CD4-positive, alpha-beta T cell (primary cell): ENCODE results near the gene TAGLN3. TPM values are rescaled to one million over a fixed set of nuclear protein-coding genes. Genes with fewer than 3 reads are reported as not detected.

Experiments used
- ATAC-seq: fragments of 200-7000 bp; cut with Tn5 transposase; one replicate; pipeline ENCODE4 v1.10.0; 2022; ENCODE audit warnings: mild to moderate bottlenecking; ENCODE audit not compliant: poor library complexity
- CTCF ChIA-PET: fragments of 350-600 bp; sonication (Branson Sonifier 250); formaldehyde crosslinking; loops from one replicate; lab custom pipeline; 2021; ENCODE audit warnings: antibody characterized with exemption, inconsistent platforms; lab: Charles Lee
- POLR2A ChIA-PET: fragments of 350-600 bp; sonication (Branson Sonifier 250); formaldehyde crosslinking; loops from one replicate; lab custom pipeline; 2021; ENCODE audit warnings: antibody characterized with exemption, inconsistent platforms; lab: Charles Lee
- DNase-seq, 14 experiments: peaks; one replicate each; pipeline ENCODE4 v3.0.0-alpha.2; 2013 to 2020; ENCODE audit warnings: mixed read lengths in 2 of 14
- H3K27ac ChIP-seq, 2 donors: one replicate each; pipeline versions ENCODE4 v1.5.1 to v1.7.0; 2013; ENCODE audit warnings: low read length in 2 of 2, low read depth in 1 of 2, mild to moderate bottlenecking in 1 of 2
- H3K27me3 ChIP-seq, 2 experiments: 1 replicate in 1 of 2; 2 replicates in 1 of 2; pipeline versions ENCODE4 v1.6.1 to v1.7.0; 2013; ENCODE audit warnings: low read length in 2 of 2, control low read depth in 1 of 2, mild to moderate bottlenecking in 1 of 2, moderate library complexity in 1 of 2; ENCODE audit not compliant: insufficient read depth in 2 of 2, control insufficient read depth in 1 of 2
- H3K36me3 ChIP-seq: one replicate; pipeline ENCODE4 v1.6.1; 2013; ENCODE audit warnings: low read length, control low read depth; ENCODE audit not compliant: insufficient read depth
- H3K4me1 ChIP-seq: one replicate; pipeline ENCODE4 v1.6.1; 2013; ENCODE audit warnings: low read length, control low read depth; ENCODE audit not compliant: insufficient read depth
- H3K4me3 ChIP-seq: one replicate; pipeline ENCODE4 v1.5.1; 2013; ENCODE audit warnings: mild to moderate bottlenecking, low read length, moderate library complexity
- H3K9me3 ChIP-seq, 2 experiments: 1 replicate in 1 of 2; 2 replicates in 1 of 2; pipeline versions ENCODE4 v1.6.1 to v1.7.0; 2013; ENCODE audit warnings: low read length in 2 of 2, mild to moderate bottlenecking in 2 of 2, control low read depth in 1 of 2, moderate library complexity in 1 of 2; ENCODE audit not compliant: control insufficient read depth in 1 of 2, insufficient read depth in 1 of 2
- H3K27ac Mint-ChIP-seq: one replicate; pipeline ENCODE4 v1.8.0; 2020; ENCODE audit warnings: mixed read lengths
- H3K27me3 Mint-ChIP-seq: one replicate; pipeline ENCODE4 v1.8.0; 2021; ENCODE audit warnings: mixed read lengths
- H3K36me3 Mint-ChIP-seq: one replicate; pipeline ENCODE4 v1.8.0; 2021; ENCODE audit warnings: low read depth, mixed read lengths
- H3K4me1 Mint-ChIP-seq: one replicate; pipeline ENCODE4 v1.8.0; 2021; ENCODE audit warnings: low read depth, mixed read lengths
- H3K4me3 Mint-ChIP-seq: one replicate; pipeline ENCODE4 v1.8.0; 2020; ENCODE audit warnings: mild to moderate bottlenecking, mixed read lengths
- H3K9me3 Mint-ChIP-seq: one replicate; pipeline ENCODE4 v1.8.0; 2020; ENCODE audit warnings: mixed read lengths
- CTCF ChIP-seq: fragments of 200-600 bp; IDR thresholded peaks from one replicate; pipeline ENCODE4 v1.8.0; 2022; ENCODE audit warnings: antibody characterized with exemption, mild to moderate bottlenecking
- intact Hi-C, 2 experiments: fragments of 100-400 bp; cut with DNase I in 1 of 2; cut with micrococcal nuclease in 1 of 2; formaldehyde crosslinking; loops; one replicate each; pipeline versions ENCODE4 v1.15.1 to v1.9.0; 2023 to 2025; cut with DNase I, micrococcal nuclease
- total RNA-seq, 174 experiments: library from RNA in 2 of 174; stranded (reverse) in 2 of 174; gene quantifications; one replicate each; pipeline ENCODE4 v1.2.3 and lab custom pipeline; 2021 to 2026

The TAGLN3 gene
- total RNA-seq, 2 experiments from 2014 or later = 0.28 TPM; not detected in 1

DNA sequence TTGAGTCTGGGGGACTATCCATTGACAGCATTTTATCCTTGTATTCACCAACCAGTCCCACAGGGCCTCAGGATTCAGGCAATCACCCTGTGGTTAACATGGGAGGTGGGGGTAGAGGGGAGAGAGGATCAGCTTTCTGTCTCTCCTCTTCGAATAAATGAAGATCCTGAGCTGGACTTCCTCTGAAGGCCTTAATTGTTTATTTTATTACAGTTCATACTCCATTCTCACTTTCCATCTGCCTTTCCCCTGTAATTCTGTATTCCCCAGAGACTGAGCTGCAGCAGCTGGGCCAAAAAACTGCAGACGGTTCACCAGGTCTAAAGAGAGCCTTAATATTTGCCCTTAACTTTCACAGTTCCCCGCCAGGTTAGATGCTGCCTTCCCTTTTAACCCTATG lies 11.9 kb downstream of the TAGLN3 start:
- no peaks in the 10 kb centered on the region for H3K36me3 ChIP-seq
- DNase-seq (no peak), ATAC-seq (no peak)
- H3K4me3 ChIP-seq = no peak overlapping the region
- Mint-ChIP-seq H3K36me3 (no peaks in the 10 kb centered on the region), H3K27me3 (no peaks in the 10 kb centered on the region), H3K4me3 (no peak overlapping the region), H3K9me3 (no peaks in the 10 kb centered on the region), H3K27ac (no peak overlapping the region), H3K4me1 (peaks cover 10% of the 10 kb centered on the region)
- no peak for TF ChIP-seq CTCF
- no peaks in the 10 kb centered on the region for H3K9me3 ChIP-seq
- CTCF ChIA-PET = no interaction called here
- peaks cover 8% of the 10 kb centered on the region for H3K4me1 ChIP-seq
- POLR2A ChIA-PET = no interaction called here
- intact Hi-C loops = loop anchor here in 1 of 2 experiments (5.0 kb wide), 1 partner anchor 33 kb away; the partner anchor contains the start of gene ABHD10
- H3K27me3 ChIP-seq = no peaks in the 10 kb centered on the region
- H3K27ac ChIP-seq = no peak overlapping the region

DNA sequence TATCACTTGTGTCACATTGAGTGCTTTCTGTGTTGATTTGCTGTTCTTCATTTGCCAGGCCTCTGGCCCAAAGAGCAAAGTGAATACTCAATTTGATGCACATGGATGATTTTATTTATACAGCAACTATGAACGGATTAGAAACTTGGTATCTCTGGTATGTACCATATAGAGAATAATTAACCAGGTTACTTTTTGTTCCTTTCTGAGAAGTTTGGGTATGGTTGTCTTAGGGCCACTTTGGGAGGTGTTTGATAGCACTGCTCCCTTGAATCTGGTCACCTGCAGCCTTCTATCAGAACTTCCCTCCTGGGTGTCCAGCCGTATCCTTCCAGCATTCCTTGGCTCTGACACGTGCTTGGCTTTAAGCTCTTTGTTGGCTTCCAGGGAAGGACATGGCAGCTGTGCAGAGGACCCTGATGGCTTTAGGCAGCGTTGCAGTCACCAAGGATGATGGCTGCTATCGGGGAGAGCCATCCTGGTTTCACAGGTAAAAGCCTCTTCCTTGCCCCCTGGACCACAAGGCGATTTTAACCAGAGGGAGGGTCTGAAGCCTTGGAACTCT lies 12.7 kb downstream of the TAGLN3 start:
- no peaks in the 10 kb centered on the region for H3K27me3 Mint-ChIP-seq
- ATAC-seq (no peak), DNase-seq (no peak)
- no peaks in the 10 kb centered on the region for H3K36me3 Mint-ChIP-seq
- intact Hi-C loops = loop anchor here in 1 of 2 experiments (5.0 kb wide), 1 partner anchor 34 kb away; the partner anchor contains the start of gene ABHD10
- peaks cover 8% of the 10 kb centered on the region for H3K4me1 ChIP-seq
- H3K9me3 Mint-ChIP-seq = no peaks in the 10 kb centered on the region
- H3K4me3 ChIP-seq = no peak overlapping the region
- H3K27me3 ChIP-seq = no peaks in the 10 kb centered on the region
- no peaks in the 10 kb centered on the region for H3K36me3 ChIP-seq
- no peak overlapping the region for H3K4me3 Mint-ChIP-seq
- ChIA-PET CTCF (no interaction called here), POLR2A (interaction anchor here (0.6 kb wide), 1 partner anchor 9 kb away, joined by 3 read pairs; no protein-coding TSS in a partner anchor)
- no peak overlapping the region for H3K27ac Mint-ChIP-seq
- H3K27ac ChIP-seq = no peak overlapping the region
- peaks cover 10% of the 10 kb centered on the region for H3K4me1 Mint-ChIP-seq
- no peaks in the 10 kb centered on the region for H3K9me3 ChIP-seq
- TF ChIP-seq CTCF = no peak

DNA sequence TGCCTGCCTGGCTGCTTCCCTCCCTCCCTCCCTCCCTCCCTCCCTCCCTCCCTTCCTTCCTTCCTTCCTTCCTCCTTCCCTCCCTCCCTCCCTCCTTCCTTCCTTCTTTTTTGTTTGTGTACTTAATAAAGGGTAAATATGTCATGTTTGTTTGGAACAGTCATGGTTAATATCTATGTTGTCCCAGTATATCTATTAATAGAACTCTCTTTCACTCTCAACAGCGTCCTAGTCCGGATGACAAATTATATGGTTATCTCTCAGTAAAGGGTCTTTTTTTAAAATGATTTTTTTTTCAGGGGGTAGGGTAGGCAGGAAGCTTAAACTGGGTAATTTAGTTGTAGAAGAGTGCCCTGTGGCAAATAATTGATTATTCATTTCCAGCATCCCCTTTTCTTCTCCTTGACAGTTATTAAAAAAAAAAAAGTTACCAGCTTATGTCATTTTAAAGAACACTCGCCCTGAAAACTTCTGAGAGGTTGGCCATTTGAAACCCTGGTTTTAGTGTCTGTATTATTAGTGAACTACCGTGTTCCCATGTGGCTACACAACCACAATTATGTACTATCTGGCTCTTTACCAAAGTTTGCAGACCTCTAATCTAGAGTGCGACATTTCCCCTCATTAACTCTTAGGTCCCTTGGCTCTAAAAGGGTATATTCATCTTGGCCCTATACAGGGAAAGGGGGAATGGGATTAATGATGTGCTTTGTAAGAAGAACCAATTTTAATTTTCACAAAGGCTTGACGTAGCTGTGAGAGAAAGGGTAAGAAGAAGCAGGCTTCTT lies 13.7 kb downstream of the TAGLN3 start:
- no peak overlapping the region for H3K27ac Mint-ChIP-seq
- H3K4me1 ChIP-seq = peaks cover 8% of the 10 kb centered on the region
- no peaks in the 10 kb centered on the region for H3K9me3 ChIP-seq
- DNase-seq (no peak), ATAC-seq (no peak)
- H3K4me3 Mint-ChIP-seq = no peak overlapping the region
- intact Hi-C loops = loop anchor here (2.0 to 5.0 kb wide), 3 partner anchors 16 to 35 kb away; partner anchors contain the start of gene ABHD10 (in 1 of the 2)
- no peaks in the 10 kb centered on the region for H3K9me3 Mint-ChIP-seq
- ChIA-PET POLR2A (interaction anchor here (0.6 to 1.5 kb wide), 3 partner anchors 10 to 14 kb away, joined by 3 to 4 read pairs (median 4); partner anchors contain the start of gene TAGLN3), CTCF (interaction anchor here (1.3 to 2.3 kb wide), 8 partner anchors 8 to 342 kb away, joined by 3 to 23 read pairs (median 6); no protein-coding TSS in a partner anchor)
- H3K36me3 Mint-ChIP-seq = no peaks in the 10 kb centered on the region
- peaks cover 10% of the 10 kb centered on the region for H3K4me1 Mint-ChIP-seq
- no peaks in the 10 kb centered on the region for H3K27me3 Mint-ChIP-seq
- TF ChIP-seq CTCF = no peak
- H3K27me3 ChIP-seq = no peaks in the 10 kb centered on the region
- no peak overlapping the region for H3K27ac ChIP-seq
- no peaks in the 10 kb centered on the region for H3K36me3 ChIP-seq
- no peak overlapping the region for H3K4me3 ChIP-seq
